DOHH2 (cell line): ENCODE data around the gene KIF6.

ENCODE experiments used
- H3F3A ChIP-seq: fragments of 200-600 bp; sonication (generic), shearing (Covaris generic); 2 replicates; pipeline ENCODE4 v1.6.0; 2016; ENCODE audit warnings: antibody characterized with exemption, mild to moderate bottlenecking; ENCODE audit not compliant: control insufficient read depth, insufficient read depth
- H3K27ac ChIP-seq: fragments of 200-600 bp; sonication (generic); 2 replicates; pipeline ENCODE4 v1.5.1; 2014; ENCODE audit warnings: low read depth, mild to moderate bottlenecking, low read length, moderate library complexity
- H3K27me3 ChIP-seq: fragments of 200-600 bp; sonication (generic); 2 replicates; pipeline ENCODE4 v1.6.1; 2014; ENCODE audit warnings: mild to moderate bottlenecking, low read length, mixed read lengths; ENCODE audit not compliant: control insufficient read depth
- H3K36me3 ChIP-seq: fragments of 200-600 bp; sonication (generic); 2 replicates; pipeline ENCODE4 v1.6.1; 2014; ENCODE audit warnings: mild to moderate bottlenecking, low read length, moderate library complexity, mixed read lengths; ENCODE audit not compliant: control insufficient read depth
- H3K4me1 ChIP-seq: fragments of 200-600 bp; sonication (generic); 2 replicates; pipeline ENCODE4 v1.6.1; 2014; ENCODE audit warnings: mild to moderate bottlenecking, low read length, mixed read lengths; ENCODE audit not compliant: control insufficient read depth
- H3K4me2 ChIP-seq: fragments of 200-600 bp; sonication (generic); 2 replicates; pipeline ENCODE4 v1.6.0; 2014; ENCODE audit warnings: mild to moderate bottlenecking, low read length, moderate library complexity
- H3K4me3 ChIP-seq: fragments of 200-600 bp; sonication (generic); 2 replicates; pipeline ENCODE4 v1.5.1; 2014; ENCODE audit warnings: mild to moderate bottlenecking, low read length, mixed read lengths
- H3K79me2 ChIP-seq: fragments of 200-600 bp; sonication (generic); 2 replicates; pipeline ENCODE4 v1.6.1; 2014; ENCODE audit warnings: mild to moderate bottlenecking, low read length, mixed read lengths; ENCODE audit not compliant: control insufficient read depth
- H3K9me2 ChIP-seq: fragments of 200-600 bp; sonication (generic); replicated peaks from 2 replicates; pipeline ENCODE4 v1.6.1; 2014; ENCODE audit warnings: mild to moderate bottlenecking, low read length, mixed read lengths; ENCODE audit not compliant: control insufficient read depth
- H3K9me3 ChIP-seq: fragments of 200-600 bp; sonication (generic); 2 replicates; pipeline ENCODE4 v1.6.1; 2014; ENCODE audit warnings: antibody characterized with exemption, low read length, mixed read lengths; ENCODE audit not compliant: control insufficient read depth, insufficient read depth
- H4K20me1 ChIP-seq: fragments of 200-600 bp; sonication (generic); 2 replicates; pipeline ENCODE4 v1.6.0; 2014; ENCODE audit warnings: low read depth, mild to moderate bottlenecking, antibody characterized with exemption, low read length, moderate library complexity; ENCODE audit not compliant: control insufficient read depth, insufficient read depth
- EZH2phosphoT487 ChIP-seq: fragments of 200-600 bp; sonication (generic); IDR thresholded peaks from 2 replicates; pipeline ENCODE4 v1.6.1; 2017; ENCODE audit warnings: borderline replicate concordance, mild to moderate bottlenecking, antibody characterized with exemption, low read length, moderate library complexity, mixed read lengths
- TF ChIP-seq, protein P1 (sequence below): fragments of 200-600 bp; sonication (generic); IDR thresholded peaks from one replicate; pipeline ENCODE4 v1.5.1; 2014; ENCODE audit warnings: antibody characterized with exemption, mild to moderate bottlenecking, low read depth, low read length; ENCODE audit not compliant: poor library complexity, severe bottlenecking

Gene KIF6

DNA sequence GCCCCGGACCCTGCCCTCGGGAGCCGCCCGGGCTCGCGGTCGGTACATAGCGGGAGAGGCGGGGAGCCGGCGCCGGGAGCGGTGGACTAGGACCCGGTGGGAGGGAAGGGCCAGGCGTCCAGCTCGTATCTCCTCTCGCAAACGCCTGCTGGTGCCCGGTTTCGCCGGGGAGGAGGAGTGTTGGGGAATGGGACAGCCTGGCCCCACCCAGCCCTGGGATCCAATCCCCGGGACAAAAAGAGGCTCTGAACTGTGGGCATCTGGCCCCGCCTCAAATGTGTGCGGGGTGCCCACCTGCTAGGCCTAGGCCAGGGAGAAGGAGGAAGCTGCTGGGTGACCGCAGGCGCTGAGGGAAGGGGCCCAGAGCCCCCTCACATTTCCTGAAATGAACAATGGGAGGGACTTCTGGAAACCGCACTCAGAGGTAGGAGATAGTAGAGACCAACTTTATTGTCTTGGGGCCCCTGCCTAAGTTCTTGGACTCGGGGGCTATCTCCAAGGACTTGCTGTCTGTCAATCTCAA is 410.9 kb downstream of the KIF6 start, which contains the start of gene KCNK17:
TSS of gene KCNK17 (minus strand) at position 147 of the 523 bp plus-strand sequence. CDS start at position 48, 99 bp downstream.
- Histone ChIP-seq H3K9me3 (no peaks in the 10 kb centered on the region), H3K79me2 (no peaks in the 10 kb centered on the region), H3K4me3 (no peak within 1 kb of the TSS), H3K4me2 (no peak within 1 kb of the TSS), H3F3A (no peaks in the 10 kb centered on the region), H3K4me1 (no peaks in the 10 kb centered on the region), H4K20me1 (no peaks in the 10 kb centered on the region), H3K27ac (no peak within 1 kb of the TSS), H3K27me3 (no peaks in the 10 kb centered on the region), H3K9me2 (no peaks in the 10 kb centered on the region), H3K36me3 (no peaks in the 10 kb centered on the region)
- TF ChIP-seq EZH2phosphoT487, result no peak
- TF ChIP-seq, protein P1, sequence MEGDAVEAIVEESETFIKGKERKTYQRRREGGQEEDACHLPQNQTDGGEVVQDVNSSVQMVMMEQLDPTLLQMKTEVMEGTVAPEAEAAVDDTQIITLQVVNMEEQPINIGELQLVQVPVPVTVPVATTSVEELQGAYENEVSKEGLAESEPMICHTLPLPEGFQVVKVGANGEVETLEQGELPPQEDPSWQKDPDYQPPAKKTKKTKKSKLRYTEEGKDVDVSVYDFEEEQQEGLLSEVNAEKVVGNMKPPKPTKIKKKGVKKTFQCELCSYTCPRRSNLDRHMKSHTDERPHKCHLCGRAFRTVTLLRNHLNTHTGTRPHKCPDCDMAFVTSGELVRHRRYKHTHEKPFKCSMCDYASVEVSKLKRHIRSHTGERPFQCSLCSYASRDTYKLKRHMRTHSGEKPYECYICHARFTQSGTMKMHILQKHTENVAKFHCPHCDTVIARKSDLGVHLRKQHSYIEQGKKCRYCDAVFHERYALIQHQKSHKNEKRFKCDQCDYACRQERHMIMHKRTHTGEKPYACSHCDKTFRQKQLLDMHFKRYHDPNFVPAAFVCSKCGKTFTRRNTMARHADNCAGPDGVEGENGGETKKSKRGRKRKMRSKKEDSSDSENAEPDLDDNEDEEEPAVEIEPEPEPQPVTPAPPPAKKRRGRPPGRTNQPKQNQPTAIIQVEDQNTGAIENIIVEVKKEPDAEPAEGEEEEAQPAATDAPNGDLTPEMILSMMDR, result no peak

DNA sequence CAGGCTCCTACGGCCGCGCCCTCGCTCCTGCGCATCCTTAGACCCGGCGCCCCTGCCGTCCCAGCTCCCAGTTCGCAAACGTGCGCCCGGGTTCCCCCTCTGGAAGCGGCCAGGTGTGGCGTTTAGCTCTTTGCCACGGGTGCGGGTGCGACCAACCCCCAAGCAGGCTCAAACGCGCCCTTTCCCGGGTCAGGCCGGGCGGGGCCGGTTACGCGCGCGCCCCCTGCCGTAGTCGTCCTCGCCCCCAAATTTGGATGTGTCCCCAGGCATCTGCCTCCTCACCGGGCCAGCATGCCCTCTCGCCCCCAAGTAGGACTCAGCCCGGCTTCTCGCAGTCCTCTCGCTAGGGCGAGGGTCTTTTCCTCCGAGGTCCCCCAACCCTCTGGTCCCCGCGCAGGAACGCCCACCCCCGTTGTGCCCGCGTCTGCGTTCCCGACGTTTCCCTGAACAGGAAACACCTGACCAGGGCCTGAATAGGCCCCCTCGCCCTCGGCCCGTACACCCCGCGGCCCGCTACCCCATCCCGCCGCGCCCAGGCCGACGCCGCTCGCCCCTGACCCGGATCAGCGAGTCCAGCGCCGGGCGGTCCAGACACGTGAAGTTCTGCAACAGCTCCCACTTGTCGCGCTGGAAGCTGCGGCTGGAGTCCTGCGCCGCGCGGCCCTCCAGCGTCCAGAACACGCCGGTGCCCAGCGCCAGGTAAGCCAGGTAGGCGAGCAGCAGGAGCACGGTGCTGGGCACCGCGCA is 411.5 kb downstream of the KIF6 start:
- no peaks in the 10 kb centered on the region for H3K27me3 ChIP-seq

GRCh38 chr6:39312912-39313525 is 412.2 kb downstream of the KIF6 start:
- no peaks in the 10 kb centered on the region for H3K4me1 ChIP-seq

More for the DNA sequence above, 411.5 kb downstream of the KIF6 start:
- H3K4me3 ChIP-seq, result no peak overlapping the region
- H3K27ac ChIP-seq, result no peak overlapping the region
- no peaks in the 10 kb centered on the region for H3K79me2 ChIP-seq
- no peaks in the 10 kb centered on the region for H3K4me1 ChIP-seq
- H3K9me2 ChIP-seq, result no peaks in the 10 kb centered on the region
- no peak for TF ChIP-seq EZH2phosphoT487
- TF ChIP-seq, protein P1, result no peak
- no peaks in the 10 kb centered on the region for H4K20me1 ChIP-seq
- H3K36me3 ChIP-seq, result no peaks in the 10 kb centered on the region
- no peak overlapping the region for H3K4me2 ChIP-seq
- H3K9me3 ChIP-seq, result no peaks in the 10 kb centered on the region
- no peaks in the 10 kb centered on the region for H3F3A ChIP-seq

More at GRCh38 chr6:39312912-39313525, 412.2 kb downstream of the KIF6 start:
- Histone ChIP-seq H3K27ac (no peak overlapping the region), H4K20me1 (no peaks in the 10 kb centered on the region), H3K36me3 (no peaks in the 10 kb centered on the region), H3K27me3 (no peaks in the 10 kb centered on the region), H3K4me3 (no peak overlapping the region), H3K4me2 (no peak overlapping the region), H3K9me2 (no peaks in the 10 kb centered on the region), H3K79me2 (no peaks in the 10 kb centered on the region), H3F3A (no peaks in the 10 kb centered on the region), H3K9me3 (no peaks in the 10 kb centered on the region)
- TF ChIP-seq EZH2phosphoT487, result no peak
- TF ChIP-seq, protein P1, result no peak
